KMS-11 (cell line): Measurements from ENCODE around the gene LOXL4.

Experiments used
- H2AFZ ChIP-seq: fragments of 200-600 bp; sonication (generic); 2 replicates; pipeline ENCODE4 v1.6.1; 2016; ENCODE audit warnings: antibody characterized with exemption, mixed run types, low read depth
- H3K27ac ChIP-seq: fragments of 200-600 bp; sonication (generic); 2 replicates; pipeline ENCODE4 v1.6.1; 2016; ENCODE audit warnings: mild to moderate bottlenecking, mixed run types
- H3K27me3 ChIP-seq: fragments of 200-600 bp; sonication (generic); 2 replicates; pipeline ENCODE4 v1.6.1; 2017; ENCODE audit warnings: mild to moderate bottlenecking, low read depth, mixed run types, moderate library complexity; ENCODE audit not compliant: insufficient read depth
- H3K36me3 ChIP-seq: fragments of 200-600 bp; sonication (generic); 2 replicates; pipeline ENCODE4 v1.6.1; 2017; ENCODE audit warnings: mild to moderate bottlenecking, mixed run types; ENCODE audit not compliant: insufficient read depth
- H3K4me1 ChIP-seq: fragments of 200-600 bp; sonication (generic); 2 replicates; pipeline ENCODE4 v1.6.1; 2016; ENCODE audit warnings: mild to moderate bottlenecking, low read depth, mixed run types; ENCODE audit not compliant: poor library complexity, severe bottlenecking
- H3K4me2 ChIP-seq: fragments of 200-600 bp; sonication (generic); 2 replicates; pipeline ENCODE4 v1.7.0; 2016; ENCODE audit warnings: mild to moderate bottlenecking, mixed run types
- H3K4me3 ChIP-seq: fragments of 200-600 bp; sonication (generic); IDR thresholded peaks from 2 replicates; pipeline ENCODE4 v1.6.1; 2017; ENCODE audit warnings: low read depth, low read length, mixed read lengths; ENCODE audit not compliant: insufficient read depth
- H3K79me2 ChIP-seq: fragments of 200-600 bp; sonication (generic); 2 replicates; pipeline ENCODE4 v1.6.1; 2016; ENCODE audit warnings: low read depth, mixed run types; ENCODE audit not compliant: insufficient read depth
- H3K9ac ChIP-seq: fragments of 200-600 bp; sonication (generic); 2 replicates; pipeline ENCODE4 v1.6.1; 2016; ENCODE audit warnings: mild to moderate bottlenecking, mixed run types
- H4K20me1 ChIP-seq: fragments of 200-600 bp; sonication (generic); 2 replicates; pipeline ENCODE4 v1.6.1; 2016; ENCODE audit warnings: mild to moderate bottlenecking, mixed run types; ENCODE audit not compliant: insufficient read depth
- CTCF ChIP-seq: fragments of 200-600 bp; sonication (generic); conservative IDR thresholded peaks from 2 replicates; pipeline ENCODE4 v1.6.1; 2017; ENCODE audit warnings: low read depth, mild to moderate bottlenecking, antibody characterized with exemption, low read length, moderate library complexity, mixed read lengths

Gene LOXL4

DNA sequence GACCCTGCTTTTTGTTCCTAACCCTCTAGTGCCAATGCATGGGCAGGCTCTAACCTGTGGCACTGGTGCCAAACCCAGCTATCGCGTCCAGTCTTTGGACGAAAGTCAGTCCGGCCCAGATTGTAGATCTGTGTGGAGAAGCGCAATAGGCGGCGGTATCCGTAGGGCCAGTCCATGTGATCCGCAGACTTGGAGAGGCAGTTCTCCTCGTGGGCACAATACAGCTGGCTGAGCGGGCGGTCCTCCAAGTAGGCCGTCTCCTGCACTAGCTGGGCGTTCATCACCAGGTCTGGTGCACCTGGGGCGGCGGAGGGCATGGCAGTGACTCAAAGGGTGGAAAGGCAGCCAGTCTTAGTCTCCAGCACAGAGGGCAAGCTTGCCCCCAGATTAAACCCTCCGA, 14.5 kb downstream of the LOXL4 start:
- Histone ChIP-seq H3K4me2 (no peak overlapping the region), H3K36me3 (no peaks in the 10 kb centered on the region)

DNA sequence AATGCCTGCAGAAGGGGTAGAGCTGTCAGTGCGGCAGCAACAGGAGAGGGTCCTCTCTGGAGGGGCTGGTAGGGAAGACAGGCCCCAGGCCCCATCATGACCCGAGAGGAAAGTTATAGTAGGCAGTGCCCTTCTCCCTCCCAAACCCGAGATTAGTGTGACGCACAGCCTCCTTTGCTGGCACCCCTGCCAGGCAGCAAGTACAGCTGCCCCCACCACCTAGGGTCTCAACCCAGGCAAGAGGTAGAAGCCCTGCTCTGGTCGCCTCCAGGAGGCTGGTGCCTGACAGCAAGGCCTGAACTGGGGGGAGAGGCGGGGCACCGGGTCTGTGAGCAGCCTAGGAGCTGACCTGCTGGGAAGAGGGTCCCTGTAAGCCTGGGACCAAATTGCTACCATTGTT, 15.5 kb downstream of the LOXL4 start:
- H3K36me3 ChIP-seq, result no peaks in the 10 kb centered on the region
- no peak for TF ChIP-seq CTCF
- H3K4me1 ChIP-seq, result peaks cover 15% of the 10 kb centered on the region
- no peak overlapping the region for H3K9ac ChIP-seq
- H3K4me2 ChIP-seq, result no peak overlapping the region
- no peak overlapping the region for H3K27ac ChIP-seq
- H2AFZ ChIP-seq, result no peak overlapping the region
- no peak overlapping the region for H3K4me3 ChIP-seq
- no peaks in the 10 kb centered on the region for H4K20me1 ChIP-seq
- no peaks in the 10 kb centered on the region for H3K27me3 ChIP-seq
- no peaks in the 10 kb centered on the region for H3K79me2 ChIP-seq

More for the DNA sequence above, 14.5 kb downstream of the LOXL4 start:
- no peak overlapping the region for H3K9ac ChIP-seq
- peaks cover 16% of the 10 kb centered on the region for H3K4me1 ChIP-seq
- H3K79me2 ChIP-seq, result no peaks in the 10 kb centered on the region
- no peak overlapping the region for H3K27ac ChIP-seq
- no peaks in the 10 kb centered on the region for H4K20me1 ChIP-seq
- no peaks in the 10 kb centered on the region for H3K27me3 ChIP-seq
- TF ChIP-seq CTCF, result no peak
- no peak overlapping the region for H3K4me3 ChIP-seq
- H2AFZ ChIP-seq, result no peak overlapping the region

GRCh38 chr10:98251399-98251798, 16.6 kb downstream of the LOXL4 start:
- Histone ChIP-seq H3K27me3 (no peaks in the 10 kb centered on the region), H3K79me2 (no peaks in the 10 kb centered on the region), H3K4me3 (no peak overlapping the region), H4K20me1 (no peaks in the 10 kb centered on the region), H3K4me2 (no peak overlapping the region), H3K4me1 (peaks cover 15% of the 10 kb centered on the region), H2AFZ (no peak overlapping the region), H3K9ac (no peak overlapping the region), H3K27ac (no peak overlapping the region), H3K36me3 (no peaks in the 10 kb centered on the region)
- no peak for TF ChIP-seq CTCF

GRCh38 chr10:98249134-98249533, 18.9 kb downstream of the LOXL4 start:
- Histone ChIP-seq H3K36me3 (no peaks in the 10 kb centered on the region), H3K27ac (no peak overlapping the region)

More at GRCh38 chr10:98249134-98249533, 18.9 kb downstream of the LOXL4 start:
- no peak overlapping the region for H3K9ac ChIP-seq
- no peak overlapping the region for H3K4me3 ChIP-seq
- no peaks in the 10 kb centered on the region for H4K20me1 ChIP-seq
- no peaks in the 10 kb centered on the region for H3K79me2 ChIP-seq
- H2AFZ ChIP-seq, result no peak overlapping the region
- peaks cover 4% of the 10 kb centered on the region for H3K4me1 ChIP-seq
- H3K27me3 ChIP-seq, result no peaks in the 10 kb centered on the region
- no peak for TF ChIP-seq CTCF
- no peak overlapping the region for H3K4me2 ChIP-seq
